SK-N-SH (cell line): Measurements from ENCODE around the gene LRRC39. TPM values are rescaled to one million over a fixed set of nuclear protein-coding genes. Genes with fewer than 3 reads are reported as not detected.

Source experiments
- CTCF ChIA-PET: fragments of 300-600, 350-600 bp; formaldehyde crosslinking; extraction: SDS; loops from one replicate; lab custom pipeline; 2021; lab: Yijun Ruan, JAX
- POLR2A ChIA-PET: fragments of 350-600 bp; sonication (Branson Sonifier 250); formaldehyde crosslinking; extraction: SDS; loops from one replicate; lab custom pipeline; 2020; ENCODE audit warnings: antibody characterized with exemption, inconsistent platforms; lab: Yijun Ruan, JAX
- DNase-seq: peaks from one replicate; pipeline ENCODE4 v3.0.0; 2012
- H2AFZ ChIP-seq: fragments of 200-600 bp; sonication (generic); 2 replicates; pipeline ENCODE4 v1.8.1; 2016; ENCODE audit warnings: antibody characterized with exemption, mild to moderate bottlenecking, low read depth
- H3F3A ChIP-seq: fragments of 200-600 bp; sonication (generic); replicated peaks from 2 replicates; pipeline ENCODE3; 2016; ENCODE audit warnings: antibody characterized with exemption, mild to moderate bottlenecking; ENCODE audit not compliant: insufficient read depth
- H3K27ac ChIP-seq, 2 experiments: fragments of 200-500 bp in 1 of 2; fragments of 200-600 bp in 1 of 2; sonication (Bioruptor generic) in 1 of 2; sonication (generic), shearing (Covaris generic) in 1 of 2; 2 replicates each; pipeline versions ENCODE4 v1.5.1 to v1.6.1; 2014 to 2016; ENCODE audit warnings: low read depth in 2 of 2, inconsistent platforms in 1 of 2, low read length in 1 of 2, mild to moderate bottlenecking in 1 of 2, mixed read lengths in 1 of 2
- H3K27me3 ChIP-seq: fragments of 200-600 bp; sonication (generic), shearing (Covaris generic); 2 replicates; pipeline ENCODE4 v1.6.1; 2016; ENCODE audit warnings: mixed run types; ENCODE audit not compliant: insufficient read depth
- H3K36me3 ChIP-seq, 2 experiments: fragments of 200-500 bp in 1 of 2; fragments of 200-600 bp in 1 of 2; sonication (Bioruptor generic) in 1 of 2; sonication (generic) in 1 of 2; replicated peaks in 1 of 2; 2 replicates each; pipeline versions ENCODE3 to v1.5.1; 2014 to 2016; ENCODE audit warnings: low read length in 1 of 2, mild to moderate bottlenecking in 1 of 2; ENCODE audit not compliant: insufficient read depth in 2 of 2, control insufficient read depth in 1 of 2
- H3K4me1 ChIP-seq, 2 experiments: fragments of 200-500 bp in 1 of 2; fragments of 200-600 bp in 1 of 2; sonication (Bioruptor generic) in 1 of 2; sonication (generic), shearing (Covaris generic) in 1 of 2; 2 replicates each; pipeline versions ENCODE4 v1.5.1 to v1.6.1; 2014 to 2016; ENCODE audit warnings: low read depth in 1 of 2, low read length in 1 of 2, mixed run types in 1 of 2; ENCODE audit not compliant: insufficient read depth in 2 of 2, control insufficient read depth in 1 of 2
- H3K4me2 ChIP-seq: fragments of 200-600 bp; sonication (generic), shearing (Covaris generic); 2 replicates; pipeline ENCODE4 v1.6.1; 2017; ENCODE audit warnings: mixed run types
- H3K4me3 ChIP-seq, 2 experiments: fragments of 200-500 bp in 1 of 2; fragments of 200-600 bp in 1 of 2; sonication (Bioruptor generic) in 1 of 2; sonication (generic), shearing (Covaris generic) in 1 of 2; 2 replicates each; pipeline versions ENCODE4 v1.5.1 to v1.8.1; 2014 to 2016; ENCODE audit warnings: low read depth in 2 of 2, inconsistent platforms in 1 of 2, low read length in 1 of 2, mild to moderate bottlenecking in 1 of 2, mixed read lengths in 1 of 2, moderate library complexity in 1 of 2
- H3K79me2 ChIP-seq: fragments of 200-600 bp; sonication (generic); 2 replicates; pipeline ENCODE4 v1.8.1; 2017; ENCODE audit warnings: mild to moderate bottlenecking; ENCODE audit not compliant: insufficient read depth
- H3K9ac ChIP-seq: fragments of 200-600 bp; sonication (generic); 2 replicates; pipeline ENCODE4 v1.6.1; 2017; ENCODE audit warnings: mixed run types
- H3K9me2 ChIP-seq: fragments of 200-600 bp; sonication (generic); 2 replicates; pipeline ENCODE4 v1.6.1; 2017; ENCODE audit warnings: mixed run types
- H3K9me3 ChIP-seq: fragments of 200-600 bp; sonication (generic); 2 replicates; pipeline ENCODE4 v1.6.1; 2017; ENCODE audit warnings: mixed run types, mild to moderate bottlenecking, moderate library complexity
- H4K20me1 ChIP-seq: fragments of 200-600 bp; sonication (generic); 2 replicates; pipeline ENCODE4 v1.6.1; 2017; ENCODE audit warnings: mild to moderate bottlenecking, mixed run types; ENCODE audit not compliant: insufficient read depth
- EP300 ChIP-seq, 2 experiments: IDR thresholded peaks; 2 replicates each; pipeline versions ENCODE4 v1.4.0 to v1.6.1; 2012; ENCODE audit warnings: borderline replicate concordance in 1 of 2, low read depth in 1 of 2, low read length in 1 of 2
- FOSL2 ChIP-seq: IDR thresholded peaks from 2 replicates; pipeline ENCODE4 v1.4.0; 2012; ENCODE audit warnings: low read depth, mild to moderate bottlenecking, moderate library complexity, borderline replicate concordance
- GABPA ChIP-seq: IDR thresholded peaks from 2 replicates; pipeline ENCODE4 v1.4.0; 2012; ENCODE audit warnings: low read depth, mild to moderate bottlenecking
- IRF3 ChIP-seq: fragments of 150-350 bp; IDR thresholded peaks from 2 replicates; pipeline ENCODE4 v1.6.1; 2016; ENCODE audit warnings: mild to moderate bottlenecking, low read depth, low read length
- MAX ChIP-seq: IDR thresholded peaks from 2 replicates; pipeline ENCODE4 v1.4.0; 2012; ENCODE audit warnings: low read depth
- MXI1 ChIP-seq: IDR thresholded peaks from 2 replicates; pipeline ENCODE4 v1.6.1; 2012; ENCODE audit warnings: mild to moderate bottlenecking, low read depth, low read length, improper control_type of control experiment
- NFIC ChIP-seq: IDR thresholded peaks from 2 replicates; pipeline ENCODE4 v1.4.0; 2012; ENCODE audit warnings: borderline replicate concordance
- NRF1 ChIP-seq: IDR thresholded peaks from 2 replicates; pipeline ENCODE4 v1.6.1; 2012; ENCODE audit warnings: low read depth, mild to moderate bottlenecking, low read length
- POLR2AphosphoS5 ChIP-seq: IDR thresholded peaks from 2 replicates; pipeline ENCODE4 v1.6.1; 2012; ENCODE audit warnings: low read depth, low read length
- RCOR1 ChIP-seq: fragments of 150-350 bp; IDR thresholded peaks from 2 replicates; pipeline ENCODE4 v1.6.1; 2017; ENCODE audit warnings: antibody characterized with exemption, low read length
- TCF12 ChIP-seq: IDR thresholded peaks from 2 replicates; pipeline ENCODE4 v1.4.0; 2012
- TEAD4 ChIP-seq: IDR thresholded peaks from 2 replicates; pipeline ENCODE4 v1.4.0; 2012; ENCODE audit warnings: mild to moderate bottlenecking, borderline replicate concordance; ENCODE audit not compliant: insufficient read depth
- YY1 ChIP-seq: IDR thresholded peaks from 2 replicates; pipeline ENCODE4 v1.4.0; 2012; ENCODE audit warnings: low read depth, mild to moderate bottlenecking
- ZBTB33 ChIP-seq: IDR thresholded peaks from 2 replicates; pipeline ENCODE4 v1.4.0; 2012; ENCODE audit warnings: low read depth, borderline replicate concordance
- WGBS: methylation state at CpG from one replicate; pipeline ENCODE4 v1.1.6; 2017; ENCODE audit warnings: low lambda C conversion rate; 5-methylcytosine and 5-hydroxymethylcytosine counted together
- polyA plus RNA-seq, 3 experiments: library from polyadenylated mRNA; depleted of rRNA; stranded (reverse); fragments of >200 nt; gene quantifications; 2 replicates each; pipeline ENCODE4 v1.2.3, GENCODE V29; 2012
- TF ChIP-seq, protein P1 (sequence below): fragments of 200-600 bp; sonication (generic); IDR thresholded peaks from 2 replicates; pipeline ENCODE4 v1.6.1; 2017; ENCODE audit warnings: antibody characterized with exemption, mild to moderate bottlenecking, moderate library complexity

LRRC39 gene
- polyA plus RNA-seq (2012; rRNA removed) = 1.6 and 3.0 TPM in 2 replicates
- polyA plus RNA-seq (2012; cell fraction: cytosol; rRNA removed) = 0.45 and 0.47 TPM in 2 replicates
- polyA plus RNA-seq (2012; cell fraction: nucleus; rRNA removed) = 7.3 and 16.1 TPM in 2 replicates

DNA sequence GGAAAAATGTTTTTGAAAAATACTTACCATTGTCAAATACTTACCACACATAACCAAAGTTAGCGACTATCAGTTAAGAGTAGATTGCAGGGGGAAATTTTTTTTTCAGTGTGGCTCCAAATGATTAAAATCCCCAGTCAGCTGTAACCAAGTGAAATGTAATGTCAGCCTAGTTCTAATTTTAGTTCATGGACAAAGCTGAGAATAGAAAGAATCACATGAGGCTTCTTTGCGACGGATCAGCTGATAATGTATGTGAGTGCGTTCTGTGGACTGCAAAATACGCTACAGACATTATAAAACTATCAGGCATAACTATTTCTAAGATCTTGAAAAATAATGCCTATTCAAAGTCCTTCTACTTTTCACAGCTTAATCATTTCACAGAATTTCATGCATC is at the start of gene LRRC39:
Gene LRRC39 (minus strand): TSS at position 166 of the 400 bp plus-strand sequence. CDS start 9,740 bp downstream, outside the sequence.
- POLR2A ChIA-PET = no interaction called here
- no peak within 1 kb of the TSS for H3K4me3 ChIP-seq
- no peak within 1 kb of the TSS for H3K27ac ChIP-seq
- TF ChIP-seq IRF3 (no peak), FOSL2 (no peak), TCF12 (no peak), POLR2AphosphoS5 (no peak), NFIC (no peak), TEAD4 (no peak), ZBTB33 (no peak), EP300 (IDR thresholded peaks at IDR 0.05; ENCODE audit: borderline replicate concordance in 1 of 2, low read depth in 1 of 2, low read length in 1 of 2) (no peak), RCOR1 (no peak), MAX (no peak), NRF1 (no peak), YY1 (no peak), MXI1 (no peak), GABPA (no peak)
- TF ChIP-seq, protein P1, sequence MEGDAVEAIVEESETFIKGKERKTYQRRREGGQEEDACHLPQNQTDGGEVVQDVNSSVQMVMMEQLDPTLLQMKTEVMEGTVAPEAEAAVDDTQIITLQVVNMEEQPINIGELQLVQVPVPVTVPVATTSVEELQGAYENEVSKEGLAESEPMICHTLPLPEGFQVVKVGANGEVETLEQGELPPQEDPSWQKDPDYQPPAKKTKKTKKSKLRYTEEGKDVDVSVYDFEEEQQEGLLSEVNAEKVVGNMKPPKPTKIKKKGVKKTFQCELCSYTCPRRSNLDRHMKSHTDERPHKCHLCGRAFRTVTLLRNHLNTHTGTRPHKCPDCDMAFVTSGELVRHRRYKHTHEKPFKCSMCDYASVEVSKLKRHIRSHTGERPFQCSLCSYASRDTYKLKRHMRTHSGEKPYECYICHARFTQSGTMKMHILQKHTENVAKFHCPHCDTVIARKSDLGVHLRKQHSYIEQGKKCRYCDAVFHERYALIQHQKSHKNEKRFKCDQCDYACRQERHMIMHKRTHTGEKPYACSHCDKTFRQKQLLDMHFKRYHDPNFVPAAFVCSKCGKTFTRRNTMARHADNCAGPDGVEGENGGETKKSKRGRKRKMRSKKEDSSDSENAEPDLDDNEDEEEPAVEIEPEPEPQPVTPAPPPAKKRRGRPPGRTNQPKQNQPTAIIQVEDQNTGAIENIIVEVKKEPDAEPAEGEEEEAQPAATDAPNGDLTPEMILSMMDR = no peak
- no peak within 1 kb of the TSS for H3K4me2 ChIP-seq
- H3K36me3 ChIP-seq = no peaks in the 10 kb centered on the region
- WGBS = 77% methylated on average over 5 of the region's 5 CpGs
- no peaks in the 10 kb centered on the region for H3K9me2 ChIP-seq
- H3K9me3 ChIP-seq = no peaks in the 10 kb centered on the region
- CTCF ChIA-PET = interaction anchor here (1.2 kb wide), 1 partner anchor 14 kb away, joined by 3 read pairs; no protein-coding TSS in a partner anchor
- no peaks in the 10 kb centered on the region for H3K4me1 ChIP-seq
- H3K27me3 ChIP-seq = no peaks in the 10 kb centered on the region
- DNase-seq = no peak
- H3K9ac ChIP-seq = no peak within 1 kb of the TSS
- H2AFZ ChIP-seq = no peak within 1 kb of the TSS
- H4K20me1 ChIP-seq = no peaks in the 10 kb centered on the region
- H3K79me2 ChIP-seq = no peaks in the 10 kb centered on the region
- no peaks in the 10 kb centered on the region for H3F3A ChIP-seq
